Activated CD4-positive, alpha-beta T cell treated with anti-CD3 and anti-CD28 coated beads for 24 hours (primary cell): ENCODE measurements around the gene RDH13.
"Not testable (repeated sequence)": the region's sequence is repeated elsewhere in the genome, so short reads cannot be mapped to it uniquely, and the experiment has no call there.

Experiments used
- DNase-seq, 2 donors: peaks; one replicate each; pipeline ENCODE4 v3.0.0-alpha.2; 2020; ENCODE audit warnings: low read depth in 2 of 2

Gene RDH13

DNA sequence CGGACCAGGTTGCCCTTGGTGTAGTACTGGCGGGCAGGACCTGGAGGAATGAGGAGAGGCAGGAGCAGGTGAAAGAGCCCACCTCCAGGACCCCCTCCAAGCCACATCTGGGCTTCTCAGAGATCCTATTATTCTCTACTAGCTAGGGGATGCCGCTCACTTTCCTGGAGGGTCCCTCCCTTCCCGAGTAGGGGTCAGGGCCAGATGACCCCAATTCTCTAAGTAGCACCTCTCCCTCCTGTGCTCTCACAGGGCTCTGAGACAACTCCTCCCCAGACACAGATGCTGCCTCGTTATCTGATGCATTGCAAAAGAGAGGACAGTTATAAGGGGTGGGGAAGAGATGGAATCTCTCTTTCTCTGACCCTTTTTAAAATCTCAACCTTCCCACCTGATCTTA is 47.8 kb downstream of the RDH13 start:
- DNase-seq: no peak

DNA sequence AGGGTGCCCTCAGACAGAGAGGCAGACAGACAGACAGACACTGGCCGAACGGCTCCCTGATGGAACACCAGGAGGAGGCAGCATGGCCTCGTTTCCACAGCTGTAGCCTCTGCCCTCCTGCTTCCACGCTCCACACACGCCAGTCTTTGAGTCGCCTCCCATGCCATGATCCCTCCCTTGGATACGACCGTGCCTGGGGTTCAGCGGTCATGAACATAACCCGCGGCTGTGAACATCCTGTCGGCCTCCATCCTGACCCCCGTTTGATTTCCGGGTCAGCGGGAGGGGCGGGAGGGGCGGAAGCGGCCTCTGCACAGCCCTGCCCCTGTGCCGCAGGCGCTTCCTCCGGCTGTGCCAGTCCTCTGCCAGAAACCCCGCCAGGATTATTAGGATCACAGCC is 48.2 kb downstream of the RDH13 start:
- no peak for DNase-seq

DNA sequence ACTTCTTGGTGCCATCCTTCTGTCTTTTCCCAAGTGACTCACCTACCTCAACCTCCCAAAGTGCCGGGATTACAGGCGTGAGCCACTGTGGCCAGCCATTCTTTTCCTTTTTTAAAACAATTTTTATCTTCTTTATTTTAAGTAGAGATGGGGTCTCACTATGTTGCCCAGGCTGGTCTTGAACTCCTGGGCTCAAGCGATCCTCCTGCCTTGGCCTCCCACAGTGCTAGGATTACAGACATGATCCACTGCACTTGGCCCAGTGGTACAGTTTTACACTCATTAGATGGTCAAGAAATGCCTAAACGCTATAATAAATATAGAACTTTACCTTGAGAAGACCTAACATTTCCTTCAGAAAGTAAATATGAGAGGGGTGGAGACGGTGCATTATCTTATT is 49.4 kb downstream of the RDH13 start:
- DNase-seq: no peak

DNA sequence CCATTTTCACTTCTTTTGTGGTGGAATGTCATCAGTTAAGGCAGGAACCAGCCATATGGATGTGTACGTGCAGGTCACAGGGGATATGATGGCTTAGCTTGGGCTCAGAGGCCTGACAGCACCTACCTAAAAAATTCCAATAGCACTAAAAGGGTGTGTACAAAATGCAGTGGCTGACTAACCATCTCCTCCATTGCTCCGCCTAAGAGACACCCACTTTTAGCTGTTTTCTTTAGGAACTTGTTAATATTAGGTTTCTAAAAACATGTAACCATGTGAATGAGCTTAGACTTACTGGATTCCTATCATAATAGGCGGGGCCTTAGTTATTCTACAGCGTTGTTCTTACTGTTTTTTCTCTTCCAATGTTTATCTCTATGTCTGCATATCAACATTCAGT is 50.6 kb downstream of the RDH13 start:
- DNase-seq: no peak

DNA sequence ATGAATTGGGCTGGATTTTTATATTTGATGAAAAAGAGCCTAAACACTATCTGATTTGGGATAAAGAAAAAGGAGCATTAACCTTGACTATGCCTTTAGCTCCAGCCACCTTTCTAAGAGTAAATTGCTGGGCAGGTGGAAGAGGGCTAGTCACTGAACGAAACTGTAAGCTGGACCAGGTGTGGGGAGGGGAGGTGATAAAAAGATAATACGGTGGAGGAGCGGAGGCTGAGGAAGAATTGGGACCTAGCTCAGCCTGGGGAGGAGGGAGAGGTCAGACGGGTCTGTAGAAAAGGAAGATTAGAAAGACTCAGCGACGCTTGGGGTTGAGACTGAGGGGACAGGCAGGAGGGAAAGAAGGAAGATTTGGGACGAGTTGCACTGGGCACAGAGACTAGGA is 52.4 kb downstream of the RDH13 start:
- not testable (repeated sequence) for DNase-seq

DNA sequence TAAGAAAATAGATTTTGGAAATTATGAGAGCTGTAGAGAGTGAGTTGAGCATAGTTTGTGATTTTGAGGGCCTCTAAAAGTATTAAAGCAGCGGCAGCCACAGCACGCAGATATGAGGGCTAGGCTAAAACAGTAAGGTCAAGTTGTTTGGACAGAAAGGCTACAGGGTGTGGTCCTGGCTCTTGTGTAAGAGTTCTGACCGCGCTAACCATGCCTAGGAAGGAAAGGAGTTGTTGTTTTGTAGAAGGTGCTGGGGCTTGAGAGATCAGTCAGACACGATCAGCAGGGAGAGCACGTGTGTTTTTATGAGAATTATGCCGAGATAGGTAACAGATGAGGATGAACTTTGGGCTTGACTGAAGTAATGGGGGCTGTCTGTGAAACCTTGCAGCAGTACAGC is 54.2 kb downstream of the RDH13 start:
- DNase-seq: not testable (repeated sequence)

DNA sequence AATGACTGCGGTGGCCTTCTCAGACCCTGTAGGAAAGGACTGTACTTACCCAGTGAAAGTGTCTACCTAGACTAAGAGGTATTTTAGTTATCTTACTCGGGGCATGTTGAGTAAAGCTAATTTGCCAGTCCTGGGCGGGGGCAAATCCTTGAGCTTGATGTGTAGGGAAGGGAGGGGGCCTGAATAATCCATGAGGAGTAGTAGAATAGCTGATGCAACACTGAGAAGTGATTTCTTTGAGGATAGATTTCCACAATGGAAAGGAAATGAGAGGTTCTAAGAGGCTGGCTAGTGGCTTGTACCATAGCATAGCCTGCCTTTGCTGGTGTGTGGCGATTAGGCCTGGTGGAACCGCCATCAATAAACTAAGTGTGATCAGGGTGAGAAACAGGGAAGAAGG is 54.8 kb downstream of the RDH13 start:
- not testable (repeated sequence) for DNase-seq

DNA sequence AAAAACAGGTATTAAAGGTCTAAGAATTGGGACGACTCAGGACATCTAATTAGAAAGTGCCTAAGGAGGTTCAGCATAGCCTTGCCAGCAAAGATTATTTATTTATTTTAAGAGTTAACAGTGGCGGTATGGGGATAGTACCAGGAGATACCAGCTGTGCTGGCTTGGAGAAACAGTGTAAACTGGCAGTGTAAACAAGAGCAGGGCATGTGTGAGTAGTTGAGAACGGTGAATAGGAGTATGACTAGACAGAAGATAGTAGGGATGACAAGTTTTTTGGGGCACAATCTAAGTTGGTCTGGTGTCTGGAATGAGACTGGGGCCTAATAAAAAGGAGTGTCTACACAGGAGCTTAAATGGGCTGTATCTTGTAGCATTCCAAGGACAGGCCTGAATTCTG is 55.4 kb downstream of the RDH13 start:
- DNase-seq: not testable (repeated sequence)

DNA sequence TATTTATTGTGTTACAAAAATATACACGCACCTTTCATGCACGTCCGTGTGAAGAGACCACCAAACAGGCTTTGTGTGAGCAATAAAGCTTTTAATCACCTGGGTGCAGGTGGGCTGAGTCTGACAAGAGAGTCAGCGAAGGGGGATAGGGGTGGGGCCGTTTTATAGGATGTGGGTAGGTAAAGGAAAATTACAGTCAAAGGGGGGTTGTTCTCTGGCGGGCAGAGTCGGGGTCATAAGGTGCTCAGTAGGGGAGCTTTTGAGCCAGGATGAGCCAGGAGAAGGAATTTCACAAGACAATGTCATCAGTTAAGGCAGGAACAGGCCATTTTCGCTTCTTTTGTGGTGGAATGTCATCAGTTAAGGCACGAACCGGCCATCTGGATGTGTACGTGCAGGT is 56.2 kb downstream of the RDH13 start:
- not testable (repeated sequence) for DNase-seq

DNA sequence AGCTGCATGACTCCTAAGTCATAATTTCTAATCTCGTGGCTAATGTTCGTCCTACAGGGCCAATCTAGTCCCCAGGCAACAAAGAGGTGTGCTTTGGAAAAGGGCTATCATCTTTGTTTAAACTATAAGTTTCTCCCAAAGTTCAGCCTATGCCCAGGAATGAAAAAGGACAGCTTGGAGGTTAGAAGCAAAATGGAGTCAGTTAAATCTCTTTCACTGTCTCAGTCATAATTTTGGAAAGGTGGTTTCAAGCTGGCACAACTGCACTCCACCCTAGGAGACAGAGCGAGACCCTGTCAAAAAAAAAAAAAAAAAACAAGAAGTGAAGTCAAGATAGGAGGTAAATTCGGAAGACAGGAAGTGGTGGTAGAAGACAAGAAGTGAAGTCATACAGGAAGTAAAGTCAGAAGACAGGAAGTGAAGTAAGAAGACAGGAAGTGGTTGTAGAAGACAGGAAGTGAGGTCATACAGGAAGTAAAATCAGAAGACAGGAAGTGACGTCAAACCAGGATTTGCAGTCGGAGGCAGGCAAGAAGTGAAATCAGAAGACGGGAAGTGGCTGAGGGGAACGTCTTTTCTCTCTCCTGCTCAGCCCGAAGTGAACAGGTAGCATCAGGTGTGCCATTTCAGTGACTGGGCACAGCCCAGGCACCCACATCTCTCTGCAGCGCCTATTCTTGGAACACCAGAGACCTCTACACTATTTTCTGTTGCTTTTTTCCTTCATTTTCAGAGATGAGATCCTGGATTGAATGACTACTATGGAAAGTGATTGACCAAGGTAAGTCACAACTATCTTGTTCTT is 57.1 kb downstream of the RDH13 start:
- DNase-seq: peak in 1 of 2 donors; percentile 23

DNA sequence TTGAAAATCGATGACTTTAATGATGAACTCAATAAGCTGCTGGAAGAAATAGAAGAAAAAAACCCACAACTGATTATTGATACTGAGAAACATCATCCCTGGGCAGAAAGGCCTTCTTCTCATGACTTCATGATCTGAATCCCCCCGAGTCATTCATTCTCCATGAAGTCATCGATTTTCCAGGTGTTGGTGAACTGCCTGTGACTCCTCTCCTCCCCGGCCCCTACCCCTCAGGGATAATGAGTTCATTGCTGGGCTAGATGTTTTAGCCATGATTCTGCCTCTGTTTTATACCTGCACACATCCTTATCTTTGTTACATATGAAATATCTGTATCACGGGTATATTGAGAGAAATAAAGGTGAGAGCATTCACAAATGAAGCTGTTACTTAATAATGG is 62.2 kb downstream of the RDH13 start:
- no peak for DNase-seq

DNA sequence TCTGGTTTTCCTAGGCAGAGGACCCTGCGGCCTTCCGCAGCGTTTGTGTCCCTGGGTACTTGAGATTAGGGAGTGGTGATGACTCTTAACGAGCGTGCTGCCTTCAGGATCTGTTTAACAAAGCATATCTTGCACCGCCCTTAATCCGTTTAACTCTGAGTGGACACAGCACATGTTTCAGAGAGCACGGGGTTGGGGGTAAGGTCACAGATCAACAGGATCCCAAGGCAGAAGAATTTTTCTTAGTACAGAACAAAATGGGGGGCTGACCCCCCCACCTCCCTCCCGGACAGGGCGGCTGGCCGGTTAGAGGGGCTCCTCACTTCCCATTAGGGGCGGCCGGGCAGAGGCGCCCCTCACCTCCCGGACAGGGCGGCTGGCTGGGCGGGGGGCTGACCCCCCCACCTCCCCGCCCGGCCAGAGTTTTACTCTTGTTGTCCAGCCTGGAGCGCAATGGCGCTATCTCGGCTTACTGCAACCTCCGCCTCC is 64.2 kb downstream of the RDH13 start:
- DNase-seq: not testable (repeated sequence)

DNA sequence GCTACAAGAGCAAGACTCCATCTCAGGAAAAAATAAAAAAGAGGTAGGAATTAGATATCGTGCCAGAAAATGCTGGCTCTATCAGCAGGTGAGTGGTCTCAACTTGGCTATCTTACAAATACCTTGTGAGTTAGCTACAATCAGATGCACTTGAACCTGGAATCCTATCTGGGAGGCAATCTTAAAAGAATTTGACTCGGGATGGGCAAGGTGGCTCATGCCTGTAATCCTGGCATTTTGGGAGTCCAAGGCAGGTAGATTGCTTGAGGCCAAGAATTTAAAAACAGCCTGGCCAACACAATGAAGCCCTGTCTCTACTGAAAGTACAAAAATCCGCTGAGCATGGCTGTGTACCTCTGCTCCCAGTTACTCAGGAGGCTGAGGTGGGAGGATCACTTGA is 67.4 kb downstream of the RDH13 start:
- DNase-seq: no peak
